WERI-Rb-1 (cell line): ENCODE data around the gene CCDC142.
A peak's percentile ranks its signal among the peaks of the same experiment; 100 is the strongest.

ENCODE experiments used
- DNase-seq: peaks from one replicate; pipeline ENCODE4 v3.0.0-alpha.2; 2020
- H3K27ac ChIP-seq: fragments of 250-450 bp; sonication (Bioruptor Pico); 2 replicates; pipeline ENCODE4 v1.5.1; 2020; ENCODE audit warnings: mild to moderate bottlenecking, moderate library complexity
- H3K27me3 ChIP-seq: fragments of 250-450 bp; sonication (Bioruptor Pico); 2 replicates; pipeline ENCODE4 v1.5.1; 2021; ENCODE audit warnings: mild to moderate bottlenecking, low read depth, moderate library complexity; ENCODE audit not compliant: insufficient read depth, severe bottlenecking
- H3K36me3 ChIP-seq: fragments of 250-450 bp; sonication (Bioruptor Pico); 2 replicates; pipeline ENCODE4 v1.5.1; 2020; ENCODE audit warnings: mild to moderate bottlenecking, moderate library complexity
- H3K4me3 ChIP-seq: 2 replicates; pipeline ENCODE4 v1.5.1; 2011; ENCODE audit warnings: low read depth, mild to moderate bottlenecking, control low read depth, low read length
- H3K9me3 ChIP-seq: fragments of 250-450 bp; sonication (Bioruptor Pico); 2 replicates; pipeline ENCODE4 v1.5.1; 2021; ENCODE audit warnings: mild to moderate bottlenecking, moderate library complexity; ENCODE audit not compliant: severe bottlenecking
- TF ChIP-seq, protein P1 (sequence below): IDR thresholded peaks from 2 replicates; pipeline ENCODE4 v1.5.1; 2011; ENCODE audit warnings: low read depth, mild to moderate bottlenecking, control low read depth, inconsistent platforms, low read length

Gene CCDC142

DNA sequence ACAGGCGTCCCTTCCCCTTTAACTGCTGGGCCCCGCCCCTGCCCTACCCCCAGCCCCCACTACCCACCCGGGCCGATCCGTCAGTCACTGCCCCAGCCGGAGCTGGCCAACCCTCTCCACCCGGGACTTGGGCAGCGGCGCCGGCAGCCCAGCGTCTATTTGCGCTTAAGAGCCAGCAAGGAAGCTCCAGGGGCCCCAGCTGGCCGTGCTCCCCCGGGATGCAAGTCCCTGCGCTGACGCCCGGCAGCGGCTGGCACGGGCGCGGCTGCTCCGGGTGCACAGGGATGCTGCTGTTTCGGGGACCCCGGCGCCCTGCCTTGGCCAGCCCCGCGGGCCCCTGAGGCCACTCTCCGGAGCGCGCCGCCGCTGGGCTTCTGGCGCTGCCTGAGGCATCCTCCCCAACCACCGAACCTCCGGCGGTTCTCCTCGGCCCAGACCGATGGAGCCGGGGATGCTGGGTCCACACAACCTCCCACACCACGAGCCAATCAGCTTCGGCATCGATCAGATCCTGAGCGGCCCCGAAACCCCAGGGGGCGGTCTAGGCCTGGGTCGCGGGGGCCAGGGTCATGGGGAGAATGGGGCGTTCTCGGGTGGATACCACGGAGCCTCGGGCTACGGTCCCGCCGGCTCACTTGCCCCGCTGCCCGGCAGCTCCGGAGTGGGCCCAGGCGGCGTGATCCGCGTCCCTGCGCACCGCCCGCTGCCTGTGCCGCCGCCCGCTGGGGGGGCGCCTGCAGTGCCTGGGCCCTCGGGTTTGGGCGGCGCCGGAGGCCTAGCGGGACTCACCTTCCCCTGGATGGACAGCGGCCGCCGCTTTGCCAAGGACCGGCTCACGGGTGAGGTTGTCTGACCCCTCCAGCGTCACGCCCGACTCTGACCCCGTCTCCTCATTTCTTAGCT, 31.8 kb upstream of the CCDC142 start, which contains the start of gene TLX2:
Gene TLX2 (plus strand): TSS at position 83 of the 903 bp plus-strand sequence. CDS start 357 bp downstream, at position 440.
- peaks cover 10% of the 10 kb centered on the region; the same call in 1 of the 2 replicates for H3K36me3 ChIP-seq
- H3K4me3 ChIP-seq = peak within 1 kb of the TSS; percentile 49

DNA sequence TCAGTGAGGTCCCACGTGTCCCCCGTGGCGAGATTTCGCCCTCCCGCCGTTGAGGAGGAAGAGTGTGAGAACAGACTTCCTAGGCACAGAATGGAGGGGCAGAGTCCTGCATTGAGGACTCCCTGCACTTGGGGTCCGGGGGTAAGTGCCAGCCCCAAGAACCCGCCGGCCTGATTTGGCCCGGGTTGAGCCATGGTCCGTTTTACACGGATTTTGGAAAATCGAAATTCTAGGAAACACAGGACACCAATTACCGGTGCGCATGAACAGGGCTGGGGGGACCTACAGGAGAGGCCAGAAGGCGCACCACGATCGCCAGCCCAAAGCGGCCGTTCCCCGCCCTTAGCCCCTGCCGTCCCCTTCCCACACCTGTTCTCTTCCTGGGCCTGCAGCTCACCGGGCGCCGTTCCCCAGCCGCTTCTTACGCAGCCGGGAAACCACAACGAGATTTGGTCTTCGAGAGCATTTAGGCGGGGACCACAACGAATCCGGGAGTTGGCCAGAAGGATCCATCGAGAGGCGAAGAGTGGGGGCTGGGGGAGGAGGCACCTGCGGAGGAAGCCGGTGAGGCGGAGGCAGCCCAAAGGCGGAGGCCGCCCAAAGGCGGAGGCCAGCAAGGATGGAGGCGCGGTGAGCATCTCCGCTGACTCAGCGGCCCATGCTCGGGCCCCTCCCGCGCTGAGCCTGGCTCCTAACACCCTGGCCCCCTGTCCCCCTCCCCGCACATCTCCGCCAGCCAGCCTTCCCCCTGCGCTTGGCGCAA, 31.0 kb upstream of the CCDC142 start:
- H3K27ac ChIP-seq = peak overlapping the region; percentile 100
- H3K4me3 ChIP-seq = peak overlapping the region; percentile 49
- no peaks in the 10 kb centered on the region for H3K27me3 ChIP-seq
- peaks cover 10% of the 10 kb centered on the region; the same call in 1 of the 2 replicates for H3K36me3 ChIP-seq
- TF ChIP-seq, protein P1, sequence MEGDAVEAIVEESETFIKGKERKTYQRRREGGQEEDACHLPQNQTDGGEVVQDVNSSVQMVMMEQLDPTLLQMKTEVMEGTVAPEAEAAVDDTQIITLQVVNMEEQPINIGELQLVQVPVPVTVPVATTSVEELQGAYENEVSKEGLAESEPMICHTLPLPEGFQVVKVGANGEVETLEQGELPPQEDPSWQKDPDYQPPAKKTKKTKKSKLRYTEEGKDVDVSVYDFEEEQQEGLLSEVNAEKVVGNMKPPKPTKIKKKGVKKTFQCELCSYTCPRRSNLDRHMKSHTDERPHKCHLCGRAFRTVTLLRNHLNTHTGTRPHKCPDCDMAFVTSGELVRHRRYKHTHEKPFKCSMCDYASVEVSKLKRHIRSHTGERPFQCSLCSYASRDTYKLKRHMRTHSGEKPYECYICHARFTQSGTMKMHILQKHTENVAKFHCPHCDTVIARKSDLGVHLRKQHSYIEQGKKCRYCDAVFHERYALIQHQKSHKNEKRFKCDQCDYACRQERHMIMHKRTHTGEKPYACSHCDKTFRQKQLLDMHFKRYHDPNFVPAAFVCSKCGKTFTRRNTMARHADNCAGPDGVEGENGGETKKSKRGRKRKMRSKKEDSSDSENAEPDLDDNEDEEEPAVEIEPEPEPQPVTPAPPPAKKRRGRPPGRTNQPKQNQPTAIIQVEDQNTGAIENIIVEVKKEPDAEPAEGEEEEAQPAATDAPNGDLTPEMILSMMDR = no peak
- H3K9me3 ChIP-seq = no peaks in the 10 kb centered on the region
- DNase-seq = no peak

More for the DNA sequence above, 31.8 kb upstream of the CCDC142 start, which contains the start of gene TLX2:
- no peaks in the 10 kb centered on the region for H3K27me3 ChIP-seq
- peak within 1 kb of the TSS; percentile 100 for H3K27ac ChIP-seq
- no peak for DNase-seq
- no peaks in the 10 kb centered on the region for H3K9me3 ChIP-seq
- TF ChIP-seq, protein P1 = no peak

DNA sequence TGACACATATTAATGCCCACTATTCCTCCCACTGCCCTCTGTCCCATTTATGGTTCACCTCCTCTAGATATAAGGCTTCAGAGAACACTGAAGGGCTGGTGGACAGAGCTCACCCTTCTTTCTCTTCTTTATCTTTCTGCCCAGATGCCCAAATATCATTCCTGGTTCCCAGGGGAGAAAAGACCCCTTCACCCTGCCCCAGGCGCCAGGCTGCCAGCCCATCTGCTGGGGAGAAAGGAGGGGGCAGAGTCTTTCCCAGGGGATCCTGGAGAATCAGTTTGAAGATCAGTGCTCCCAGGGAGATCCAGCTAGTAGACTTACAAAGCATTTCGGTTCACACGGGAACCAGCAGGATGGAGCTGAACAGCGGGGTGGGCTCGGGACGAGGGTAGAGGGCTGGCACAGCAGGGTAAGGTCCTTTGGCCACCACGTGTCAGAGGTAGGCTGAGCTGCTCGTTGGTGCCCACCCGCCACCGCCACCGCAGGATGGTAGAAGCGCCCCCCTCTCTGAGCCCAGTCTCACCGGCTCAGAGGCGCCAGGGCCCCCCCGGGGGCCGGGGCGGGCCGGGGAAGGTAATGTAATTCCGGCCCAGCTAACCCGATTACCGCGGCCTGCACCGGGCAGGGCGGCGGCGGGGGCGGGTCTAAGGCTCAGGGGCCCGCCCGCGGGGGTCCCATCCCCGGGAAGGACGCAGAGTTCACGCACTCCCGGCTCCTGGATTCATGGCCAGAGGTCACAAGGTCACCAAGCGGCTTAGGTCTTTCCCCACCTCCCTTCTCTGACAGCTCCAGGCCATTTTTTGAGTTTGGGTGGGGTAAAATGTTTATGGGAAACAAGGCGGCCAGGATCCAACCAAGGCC, 30.2 kb upstream of the CCDC142 start:
- H3K9me3 ChIP-seq = no peaks in the 10 kb centered on the region
- peak; percentile 94 for DNase-seq
- TF ChIP-seq, protein P1 = no peak
- no peaks in the 10 kb centered on the region for H3K27me3 ChIP-seq
- peak overlapping the region; percentile 100 for H3K27ac ChIP-seq
- H3K4me3 ChIP-seq = peak overlapping the region; percentile 49
- H3K36me3 ChIP-seq = peaks cover 10% of the 10 kb centered on the region; the same call in 1 of the 2 replicates

DNA sequence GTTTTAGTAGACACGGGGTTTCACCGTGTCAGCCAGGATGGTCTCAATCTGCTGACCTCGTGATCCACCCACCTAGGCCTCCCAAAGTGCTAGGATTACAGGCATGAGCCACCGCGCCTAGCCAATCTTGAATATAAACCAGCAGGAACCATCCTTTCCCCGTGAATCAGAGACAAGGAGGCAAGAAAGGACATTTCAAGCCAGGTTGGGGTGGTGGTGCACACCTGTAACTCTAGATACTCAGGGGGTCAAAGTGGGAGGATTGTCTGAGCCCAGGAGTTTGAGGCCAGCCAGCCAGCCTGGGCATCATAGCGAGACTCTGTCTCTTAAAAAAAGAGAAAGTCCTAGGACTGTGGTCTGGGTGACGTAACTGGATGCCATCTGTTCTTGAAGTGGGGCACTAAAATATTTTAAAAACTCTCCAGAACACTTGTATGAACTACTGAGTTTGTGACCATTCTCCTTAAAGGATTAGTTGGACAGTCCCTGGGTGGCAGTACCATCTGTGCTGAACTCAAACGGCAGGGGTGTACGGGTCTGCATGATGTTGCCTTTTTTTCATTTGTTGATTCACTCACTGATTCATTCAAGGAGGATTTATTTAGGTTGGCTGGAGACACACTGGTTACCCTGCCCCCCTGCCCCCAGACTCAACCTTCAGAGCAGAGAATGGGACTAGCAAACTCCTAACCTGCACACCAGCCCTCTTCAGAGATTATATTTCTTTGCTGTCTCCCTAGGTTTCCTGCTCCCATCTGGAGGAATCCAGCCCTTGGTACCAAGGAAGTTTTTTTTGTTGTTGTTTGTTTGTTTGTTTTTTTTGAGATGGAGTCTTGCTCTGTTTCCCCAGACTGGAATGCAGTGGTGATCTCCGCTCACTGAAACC, 28.5 kb upstream of the CCDC142 start:
- Histone ChIP-seq H3K4me3 (no peak overlapping the region), H3K36me3 (peaks cover 19% of the 10 kb centered on the region), H3K27ac (peak overlapping the region; percentile 100), H3K27me3 (no peaks in the 10 kb centered on the region), H3K9me3 (no peaks in the 10 kb centered on the region)
- peak; percentile 68 for DNase-seq
- TF ChIP-seq, protein P1 = no peak
